GM23338 (cell line): ENCODE data around the gene IRF8. TPM values are rescaled to one million over a fixed set of nuclear protein-coding genes. Genes with fewer than 3 reads are reported as not detected.

Experiments
- ATAC-seq: fragments of 200-7000 bp; cut with Tn5 transposase; 3 replicates; pipeline ENCODE4 v1.9.1; 2020
- DNase-seq: peaks from one replicate; pipeline ENCODE4 v3.0.0-alpha.2; 2015; ENCODE audit warnings: low spot score
- H2AFZ ChIP-seq: fragments of 200-600 bp; sonication (generic); 2 replicates; pipeline ENCODE4 v1.8.0; 2016; ENCODE audit warnings: antibody characterized with exemption, mild to moderate bottlenecking, moderate library complexity
- H3F3A ChIP-seq: fragments of 200-600 bp; sonication (generic); replicated peaks from 2 replicates; pipeline ENCODE4 v1.8.0; 2017; ENCODE audit warnings: antibody characterized with exemption, mixed run types, low read depth
- H3K27ac ChIP-seq: fragments of 200-600 bp; sonication (generic); 2 replicates; pipeline ENCODE4 v1.6.1; 2016; ENCODE audit warnings: low read depth
- H3K27me3 ChIP-seq: fragments of 200-600 bp; sonication (generic); 2 replicates; pipeline ENCODE4 v1.8.0; 2016; ENCODE audit warnings: mild to moderate bottlenecking, mixed run types, moderate library complexity; ENCODE audit not compliant: insufficient read depth
- H3K36me3 ChIP-seq: fragments of 200-600 bp; sonication (generic); 2 replicates; pipeline ENCODE4 v1.8.0; 2016; ENCODE audit warnings: mild to moderate bottlenecking; ENCODE audit not compliant: insufficient read depth
- H3K4me1 ChIP-seq: fragments of 200-600 bp; sonication (generic); 2 replicates; pipeline ENCODE4 v1.8.0; 2016; ENCODE audit warnings: mild to moderate bottlenecking, moderate library complexity; ENCODE audit not compliant: insufficient read depth
- H3K4me2 ChIP-seq: fragments of 200-600 bp; sonication (generic); 2 replicates; pipeline ENCODE4 v1.7.1; 2017; ENCODE audit warnings: mixed run types
- H3K4me3 ChIP-seq: fragments of 200-600 bp; sonication (generic); 2 replicates; pipeline ENCODE4 v1.6.1; 2016; ENCODE audit warnings: mixed run types
- H3K79me2 ChIP-seq: fragments of 200-600 bp; sonication (generic); replicated peaks from 2 replicates; pipeline ENCODE4 v1.8.0; 2017; ENCODE audit warnings: mild to moderate bottlenecking; ENCODE audit not compliant: insufficient read depth
- H3K9me2 ChIP-seq: fragments of 200-600 bp; sonication (generic); 2 replicates; pipeline ENCODE4 v1.8.0; 2017; ENCODE audit not compliant: insufficient read depth
- H4K20me1 ChIP-seq: fragments of 200-600 bp; sonication (generic); replicated peaks from 2 replicates; pipeline ENCODE4 v1.8.0; 2017; ENCODE audit warnings: mild to moderate bottlenecking; ENCODE audit not compliant: insufficient read depth
- H3K27ac Mint-ChIP-seq: 2 replicates; pipeline ENCODE4 v1.8.0; 2020; ENCODE audit warnings: inconsistent platforms, mild to moderate bottlenecking, moderate library complexity, mixed read lengths
- H3K27me3 Mint-ChIP-seq: 3 replicates; pipeline ENCODE4 v1.8.0; 2022; ENCODE audit warnings: low read depth, mild to moderate bottlenecking, moderate library complexity, mixed read lengths, inconsistent platforms; ENCODE audit not compliant: insufficient read depth, poor library complexity
- H3K36me3 Mint-ChIP-seq: 3 replicates; pipeline ENCODE4 v1.8.0; 2021; ENCODE audit warnings: low read depth, mild to moderate bottlenecking, inconsistent platforms, moderate library complexity, mixed read lengths
- H3K4me1 Mint-ChIP-seq: 3 replicates; pipeline ENCODE4 v1.8.0; 2020; ENCODE audit warnings: mild to moderate bottlenecking, inconsistent platforms, mixed read lengths
- H3K4me3 Mint-ChIP-seq: 3 replicates; pipeline ENCODE4 v1.8.0; 2021; ENCODE audit warnings: moderate library complexity, mild to moderate bottlenecking, inconsistent platforms, mixed read lengths
- H3K9me3 Mint-ChIP-seq: 3 replicates; pipeline ENCODE4 v1.8.0; 2020; ENCODE audit warnings: moderate library complexity, mild to moderate bottlenecking, inconsistent platforms, mixed read lengths
- CREB1 ChIP-seq: fragments of 250-450 bp; sonication (Bioruptor Pico); IDR thresholded peaks from 2 replicates; pipeline ENCODE4 v1.5.0; 2020; ENCODE audit warnings: low read depth, mild to moderate bottlenecking, moderate library complexity
- ETS1 ChIP-seq: IDR thresholded peaks from 2 replicates; pipeline ENCODE4 v1.6.1; 2016; ENCODE audit warnings: antibody characterized with exemption
- EZH2 ChIP-seq: fragments of 200-600 bp; sonication (generic); IDR thresholded peaks from one replicate; pipeline ENCODE4 v1.8.0; 2017; ENCODE audit warnings: antibody characterized with exemption, mild to moderate bottlenecking, low read depth; ENCODE audit not compliant: unreplicated experiment
- EZH2phosphoT487 ChIP-seq: fragments of 200-600 bp; sonication (generic); IDR thresholded peaks from one replicate; pipeline ENCODE4 v1.8.1; 2018; ENCODE audit warnings: antibody characterized with exemption; ENCODE audit not compliant: unreplicated experiment
- NANOG ChIP-seq: IDR thresholded peaks from 2 replicates; pipeline ENCODE4 v1.6.1; 2016; ENCODE audit warnings: antibody characterized with exemption, borderline replicate concordance
- POLR2AphosphoS5 ChIP-seq: IDR thresholded peaks from 2 replicates; pipeline ENCODE4 v1.6.1; 2016; ENCODE audit warnings: antibody characterized with exemption, low read depth
- STAT1 ChIP-seq: IDR thresholded peaks from one replicate; pipeline ENCODE4 v1.6.1; 2016; ENCODE audit warnings: antibody characterized with exemption; ENCODE audit not compliant: unreplicated experiment
- ZNF331 ChIP-seq: fragments of 250-450 bp; sonication (Bioruptor Pico); IDR thresholded peaks from 2 replicates; pipeline ENCODE4 v1.5.0; 2020; ENCODE audit warnings: low read depth, mild to moderate bottlenecking, moderate library complexity
- ZNF462 ChIP-seq: fragments of 250-450 bp; sonication (Bioruptor Pico); IDR thresholded peaks from 2 replicates; pipeline ENCODE4 v1.5.0; 2020; ENCODE audit warnings: mild to moderate bottlenecking, moderate library complexity
- polyA plus RNA-seq: library from polyadenylated mRNA; unstranded; fragments of >200 nt; fragmentation: Nextera tagmentation; extraction: Ambion mirVana; gene quantifications from 2 replicates; pipeline ENCODE4 v1.2.1, GENCODE V29; 2016
- total RNA-seq: library from RNA; depleted of rRNA; stranded (reverse); fragments of >200 nt; shearing (Covaris generic); gene quantifications from 2 replicates; pipeline ENCODE4 v1.2.3, GENCODE V29; 2014

Gene IRF8
- total and polyA plus RNA-seq, 2 experiments from 2014 or later, result 0.47 to 2.8 TPM

DNA sequence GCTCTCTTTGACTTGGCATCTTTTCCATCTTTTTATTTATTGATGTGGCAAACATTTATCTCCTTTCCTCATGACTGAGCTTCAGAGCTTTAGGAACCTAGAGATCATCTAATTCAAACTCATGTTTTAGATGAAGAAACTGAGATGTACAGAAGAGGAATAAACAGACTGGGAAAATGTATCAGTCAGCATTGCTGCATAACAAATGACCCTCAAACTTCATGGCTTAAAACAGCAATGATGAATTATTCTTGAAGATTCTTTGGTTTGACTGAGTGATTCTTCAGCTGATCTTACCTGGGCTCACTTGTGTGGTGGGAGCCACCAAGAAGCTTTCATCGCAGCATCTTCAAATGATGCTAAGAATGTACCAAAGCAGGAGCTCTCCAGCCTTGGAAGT lies 44.0 kb upstream of the IRF8 start (continued):
- no peak for TF ChIP-seq ZNF462 (CRISPR knock-in tag)
- TF ChIP-seq STAT1, result no peak
- TF ChIP-seq ETS1, result no peak
- TF ChIP-seq EZH2, result no peak
- TF ChIP-seq NANOG, result no peak
- TF ChIP-seq CREB1, result no peak
- TF ChIP-seq EZH2phosphoT487, result no peak
- no peak for TF ChIP-seq POLR2AphosphoS5

DNA sequence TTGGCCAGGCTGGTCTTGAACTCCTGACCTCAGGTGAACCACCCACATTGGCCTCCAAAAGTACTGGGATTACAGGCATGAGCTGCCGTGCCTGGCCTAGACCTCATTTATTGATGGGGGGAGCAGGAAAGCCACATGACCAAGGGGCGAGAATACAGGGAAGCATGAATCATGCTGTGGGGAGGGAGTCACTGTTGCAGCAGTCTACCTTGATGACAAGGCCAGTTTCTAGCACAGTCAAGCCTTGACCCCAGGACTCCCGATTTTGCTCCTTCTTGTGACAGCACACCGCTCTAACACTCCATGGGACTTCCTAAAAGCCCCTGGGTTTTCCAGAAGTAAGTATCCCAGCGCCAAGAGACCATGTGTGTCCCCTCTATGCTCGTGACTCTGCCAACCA lies 42.9 kb upstream of the IRF8 start:
- H3K9me3 Mint-ChIP-seq, result no peaks in the 10 kb centered on the region
- H4K20me1 ChIP-seq, result no peaks in the 10 kb centered on the region
- no peak overlapping the region for H3K4me3 ChIP-seq
- no peaks in the 10 kb centered on the region for H3F3A ChIP-seq
- H2AFZ ChIP-seq, result no peak overlapping the region
- no peaks in the 10 kb centered on the region for H3K9me2 ChIP-seq
- no peaks in the 10 kb centered on the region for H3K4me1 ChIP-seq
- H3K27ac Mint-ChIP-seq, result no peak overlapping the region
- H3K27me3 Mint-ChIP-seq, result peaks cover 5% of the 10 kb centered on the region
- no peaks in the 10 kb centered on the region for H3K36me3 Mint-ChIP-seq
- ATAC-seq (no peak), DNase-seq (no peak)
- no peak overlapping the region for H3K4me3 Mint-ChIP-seq
- no peak overlapping the region for H3K27ac ChIP-seq
- H3K4me1 Mint-ChIP-seq, result peaks cover 5% of the 10 kb centered on the region; the same call in 2 of the 3 replicates
- H3K79me2 ChIP-seq, result no peaks in the 10 kb centered on the region
- H3K4me2 ChIP-seq, result no peak overlapping the region
- H3K27me3 ChIP-seq, result no peaks in the 10 kb centered on the region
- H3K36me3 ChIP-seq, result no peaks in the 10 kb centered on the region
- TF ChIP-seq ZNF331 (CRISPR knock-in tag) (no peak), ZNF462 (CRISPR knock-in tag) (no peak), POLR2AphosphoS5 (no peak), STAT1 (no peak)
